Measurements from ENCODE around the gene OR2H1.

DNA sequence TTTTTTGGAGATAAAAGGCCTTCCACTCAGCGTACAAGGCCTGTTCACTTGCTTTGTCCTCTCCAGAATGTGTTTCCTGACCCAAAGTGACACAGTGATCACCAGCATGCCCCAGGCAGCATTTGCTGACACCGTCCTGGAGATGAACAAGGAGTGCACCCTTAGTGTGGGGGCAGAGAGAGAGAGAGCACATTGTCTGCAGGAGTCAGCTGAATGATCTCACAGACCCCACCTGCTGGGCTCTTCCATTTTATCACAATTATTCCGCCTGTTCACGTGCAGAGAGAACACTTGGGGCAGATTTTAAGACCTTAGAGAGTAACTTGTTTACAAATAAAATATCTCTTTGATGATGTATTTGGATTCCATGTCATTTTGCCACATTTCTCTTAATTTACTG, 53.2 kb downstream of the OR2H1 start:
- TF ChIP-seq, protein P1, sequence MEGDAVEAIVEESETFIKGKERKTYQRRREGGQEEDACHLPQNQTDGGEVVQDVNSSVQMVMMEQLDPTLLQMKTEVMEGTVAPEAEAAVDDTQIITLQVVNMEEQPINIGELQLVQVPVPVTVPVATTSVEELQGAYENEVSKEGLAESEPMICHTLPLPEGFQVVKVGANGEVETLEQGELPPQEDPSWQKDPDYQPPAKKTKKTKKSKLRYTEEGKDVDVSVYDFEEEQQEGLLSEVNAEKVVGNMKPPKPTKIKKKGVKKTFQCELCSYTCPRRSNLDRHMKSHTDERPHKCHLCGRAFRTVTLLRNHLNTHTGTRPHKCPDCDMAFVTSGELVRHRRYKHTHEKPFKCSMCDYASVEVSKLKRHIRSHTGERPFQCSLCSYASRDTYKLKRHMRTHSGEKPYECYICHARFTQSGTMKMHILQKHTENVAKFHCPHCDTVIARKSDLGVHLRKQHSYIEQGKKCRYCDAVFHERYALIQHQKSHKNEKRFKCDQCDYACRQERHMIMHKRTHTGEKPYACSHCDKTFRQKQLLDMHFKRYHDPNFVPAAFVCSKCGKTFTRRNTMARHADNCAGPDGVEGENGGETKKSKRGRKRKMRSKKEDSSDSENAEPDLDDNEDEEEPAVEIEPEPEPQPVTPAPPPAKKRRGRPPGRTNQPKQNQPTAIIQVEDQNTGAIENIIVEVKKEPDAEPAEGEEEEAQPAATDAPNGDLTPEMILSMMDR (IDR thresholded peaks at IDR 0.05) = no peak
- TF ChIP-seq EZH2 (IDR thresholded peaks at IDR 0.05; ENCODE audit: borderline replicate concordance, insufficient read depth, low read depth, low read length, poor library complexity, severe bottlenecking) = no peak

Measured in B cell (primary cell).